A549 (cell line): ENCODE results near the gene NPPA.

Experiments used
- MAFK ChIP-seq: fragments of 450-650 bp; IDR thresholded peaks from 2 replicates; pipeline ENCODE4 v1.6.1; 2014; ENCODE audit not compliant: partially characterized antibody
- POLR2A ChIP-seq: IDR thresholded peaks from 2 replicates; pipeline ENCODE4 v1.6.1; 2012; ENCODE audit warnings: mild to moderate bottlenecking, low read length
- RNF2 ChIP-seq: fragments of 200-600 bp; sonication (generic); IDR thresholded peaks from 2 replicates; pipeline ENCODE4 v1.6.1; 2016; ENCODE audit warnings: low read depth, mild to moderate bottlenecking, antibody characterized with exemption, moderate library complexity, borderline replicate concordance
- SMC3 ChIP-seq: fragments of >200 bp; sonication (Bioruptor Twin); formaldehyde crosslinking; IDR thresholded peaks from 3 replicates; pipeline ENCODE4 v1.6.1; 2018; ENCODE audit warnings: inconsistent platforms
- SREBF2 ChIP-seq: fragments of 450-650 bp; IDR thresholded peaks from 2 replicates; pipeline ENCODE4 v1.6.1; 2014; ENCODE audit warnings: mild to moderate bottlenecking, moderate library complexity
- ZSCAN20 ChIP-seq: fragments of 250-450 bp; sonication (Bioruptor Pico); IDR thresholded peaks from 2 replicates; pipeline ENCODE4 v1.8.0; 2022; ENCODE audit warnings: mild to moderate bottlenecking, moderate library complexity
- TF ChIP-seq, protein P1 (sequence below): fragments of >200 bp; sonication (Bioruptor Twin); formaldehyde crosslinking; IDR thresholded peaks from 3 replicates; pipeline ENCODE4 v1.5.1; 2016

GRCh38 chr1:11806307-11806936 lies 41.2 kb downstream of the NPPA start:
- no peak for TF ChIP-seq MAFK
- TF ChIP-seq ZSCAN20 (CRISPR knock-in tag), result no peak
- no peak for TF ChIP-seq POLR2A
- no peak for TF ChIP-seq SMC3
- TF ChIP-seq, protein P1, sequence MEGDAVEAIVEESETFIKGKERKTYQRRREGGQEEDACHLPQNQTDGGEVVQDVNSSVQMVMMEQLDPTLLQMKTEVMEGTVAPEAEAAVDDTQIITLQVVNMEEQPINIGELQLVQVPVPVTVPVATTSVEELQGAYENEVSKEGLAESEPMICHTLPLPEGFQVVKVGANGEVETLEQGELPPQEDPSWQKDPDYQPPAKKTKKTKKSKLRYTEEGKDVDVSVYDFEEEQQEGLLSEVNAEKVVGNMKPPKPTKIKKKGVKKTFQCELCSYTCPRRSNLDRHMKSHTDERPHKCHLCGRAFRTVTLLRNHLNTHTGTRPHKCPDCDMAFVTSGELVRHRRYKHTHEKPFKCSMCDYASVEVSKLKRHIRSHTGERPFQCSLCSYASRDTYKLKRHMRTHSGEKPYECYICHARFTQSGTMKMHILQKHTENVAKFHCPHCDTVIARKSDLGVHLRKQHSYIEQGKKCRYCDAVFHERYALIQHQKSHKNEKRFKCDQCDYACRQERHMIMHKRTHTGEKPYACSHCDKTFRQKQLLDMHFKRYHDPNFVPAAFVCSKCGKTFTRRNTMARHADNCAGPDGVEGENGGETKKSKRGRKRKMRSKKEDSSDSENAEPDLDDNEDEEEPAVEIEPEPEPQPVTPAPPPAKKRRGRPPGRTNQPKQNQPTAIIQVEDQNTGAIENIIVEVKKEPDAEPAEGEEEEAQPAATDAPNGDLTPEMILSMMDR, result no peak
- no peak for TF ChIP-seq RNF2
- no peak for TF ChIP-seq SREBF2
